GM18526 (cell line): ENCODE measurements around the gene PODXL.

ENCODE experiments used
- POLR2A ChIP-seq: IDR thresholded peaks from 3 replicates; pipeline ENCODE4 v1.6.1; 2011; ENCODE audit not compliant: insufficient read length; ENCODE audit errors: extremely low read depth

Gene PODXL

DNA sequence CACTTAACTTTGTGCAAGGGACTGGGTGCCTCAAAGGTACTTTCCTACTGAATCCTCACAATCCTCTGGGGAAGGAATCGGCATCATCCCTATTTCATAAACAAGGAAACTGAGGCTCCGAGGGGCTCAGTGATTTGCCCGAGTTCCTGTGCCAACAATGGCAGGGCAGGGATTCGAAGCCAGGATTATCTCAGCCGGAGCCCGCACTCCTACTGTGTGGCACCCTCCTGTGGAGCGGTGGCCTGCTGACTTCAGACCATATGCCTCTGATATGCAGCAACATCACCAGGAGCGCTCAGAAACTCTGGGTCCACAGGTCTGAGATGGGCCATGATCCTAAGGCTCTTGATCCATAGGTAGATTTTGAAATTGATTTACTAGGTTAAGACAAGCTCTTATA, 46.6 kb downstream of the PODXL start:
- no peak for TF ChIP-seq POLR2A

- no peak for TF ChIP-seq POLR2A
Observed at GRCh38 chr7:131508754-131509486, 47.5 kb downstream of the PODXL start.

- TF ChIP-seq POLR2A, result no peak
Observed at GRCh38 chr7:131507592-131508331, 48.7 kb downstream of the PODXL start.

DNA sequence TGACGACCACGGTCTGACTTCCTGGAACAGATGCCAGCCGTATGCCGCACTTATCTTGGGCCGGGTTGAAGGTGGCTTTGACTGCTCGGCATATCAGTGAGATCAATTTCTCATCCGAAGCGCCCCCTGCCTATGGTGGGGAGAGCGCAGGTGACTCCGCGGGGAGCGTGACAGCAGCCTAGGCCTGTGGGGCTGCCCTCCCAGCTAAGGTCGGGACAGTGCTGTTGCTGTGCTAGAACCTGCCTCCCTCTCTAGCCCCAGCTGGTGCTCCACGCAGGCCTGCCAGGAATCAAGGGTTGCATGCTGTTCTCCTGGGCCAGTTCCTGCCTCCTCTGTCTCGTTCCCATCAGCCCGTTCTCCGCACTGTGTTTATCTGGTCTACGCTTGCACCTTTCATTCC, 49.8 kb downstream of the PODXL start:
- no peak for TF ChIP-seq POLR2A

DNA sequence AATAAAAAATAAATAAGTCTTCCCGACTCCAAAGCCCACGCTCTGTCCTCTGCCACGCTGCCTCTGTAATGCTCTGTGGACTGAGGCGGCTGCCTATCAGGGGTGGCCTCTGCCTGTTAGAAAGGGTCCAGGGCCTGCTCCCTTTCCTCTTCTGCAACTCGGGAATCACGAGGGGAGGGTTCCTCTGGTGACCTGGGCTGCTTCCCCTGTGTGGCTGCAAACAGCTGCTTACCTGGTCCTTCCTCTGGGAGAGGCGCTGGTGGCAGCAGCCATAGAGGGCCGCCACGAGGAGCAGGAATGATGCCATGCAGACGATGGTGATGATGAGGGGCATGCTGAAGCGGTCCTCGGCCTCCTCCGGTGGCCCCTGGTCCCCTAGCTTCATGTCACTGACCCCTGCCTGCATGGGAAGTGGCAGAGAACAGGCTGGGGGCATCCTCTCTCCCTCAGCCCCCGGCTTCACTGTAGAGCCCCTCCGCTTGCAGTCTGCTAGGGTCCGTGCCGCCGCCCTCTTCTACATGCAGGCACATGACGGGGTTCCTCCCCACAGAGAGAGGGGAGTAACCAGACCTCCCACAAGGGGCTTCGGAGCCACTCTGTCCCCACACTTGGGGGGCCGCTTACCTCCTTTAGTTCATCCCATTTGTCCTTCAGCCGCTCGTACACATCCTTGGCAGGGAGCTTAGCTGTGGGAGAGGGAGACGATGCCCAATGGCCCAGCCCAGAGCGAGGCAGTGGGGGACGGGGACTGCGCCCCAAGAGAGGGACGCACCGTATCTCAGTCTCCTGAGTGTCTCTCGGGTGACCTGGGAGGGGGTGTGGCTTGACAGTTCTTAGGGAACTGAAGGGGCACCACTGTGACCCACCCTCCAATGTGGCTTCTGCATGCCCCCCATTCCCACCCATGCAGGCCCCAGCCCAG, 50.5 kb downstream of the PODXL start:
- TF ChIP-seq POLR2A, result no peak

GRCh38 chr7:131504157-131504899, 52.1 kb downstream of the PODXL start:
- no peak for TF ChIP-seq POLR2A

GRCh38 chr7:131503639-131504038, 52.8 kb downstream of the PODXL start:
- TF ChIP-seq POLR2A, result no peak

- TF ChIP-seq POLR2A, result no peak
Observed at GRCh38 chr7:131502810-131503508, 53.5 kb downstream of the PODXL start.

DNA sequence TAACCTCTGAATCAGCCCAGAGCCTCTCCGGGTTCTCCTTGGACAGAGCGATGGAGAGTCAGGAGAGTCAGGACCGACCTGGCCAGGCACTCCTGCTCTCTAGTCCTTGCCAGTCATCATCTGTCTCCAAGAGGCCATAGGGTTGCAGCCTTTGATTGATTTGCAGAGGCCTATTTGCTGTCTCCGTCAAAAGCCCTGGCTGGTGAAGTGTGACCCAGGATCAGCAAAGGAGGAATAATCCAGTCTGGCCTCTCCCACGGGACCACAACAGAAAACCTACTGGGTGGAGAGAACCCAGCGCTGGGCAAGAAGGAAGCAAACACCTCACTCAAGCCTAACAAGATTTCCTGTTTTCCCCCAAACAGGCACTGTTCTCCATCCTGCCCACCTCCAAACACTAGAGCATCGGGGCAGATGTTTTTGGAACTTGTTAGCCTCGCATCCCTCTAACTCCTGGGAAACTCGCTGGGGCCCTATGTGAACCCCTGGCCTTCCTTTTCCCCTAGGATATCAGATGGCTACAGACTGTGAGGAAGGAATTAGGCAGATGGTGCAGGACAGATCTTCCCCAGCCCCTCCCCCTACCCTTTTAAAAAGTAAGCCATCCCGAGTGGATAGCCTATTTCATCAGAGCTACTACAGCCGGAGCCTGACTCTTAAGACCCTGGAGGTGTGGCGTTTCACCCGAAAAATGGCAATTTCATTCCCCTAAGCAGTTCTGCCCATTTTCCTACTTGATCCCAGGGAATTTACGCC, 54.3 kb downstream of the PODXL start:
- no peak for TF ChIP-seq POLR2A

DNA sequence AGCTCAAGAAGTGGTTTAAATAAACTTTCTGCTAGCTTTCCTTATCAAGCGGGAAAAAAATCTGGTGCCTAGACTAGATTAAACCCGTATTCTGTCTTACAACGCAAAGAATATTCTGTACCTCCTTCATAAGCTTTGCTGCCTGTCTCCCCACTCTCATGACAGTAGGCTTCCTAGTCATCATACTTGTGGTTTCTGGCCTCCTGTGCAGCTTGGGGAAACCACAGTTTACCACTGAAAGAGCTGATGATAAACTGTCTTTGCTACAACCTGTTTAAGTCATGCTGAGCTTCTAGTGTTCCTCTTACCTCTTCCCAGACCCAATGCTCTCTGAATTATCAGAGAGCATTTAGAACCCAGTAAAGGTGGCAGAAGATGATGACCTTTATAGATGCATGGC, 55.0 kb downstream of the PODXL start:
- no peak for TF ChIP-seq POLR2A

DNA sequence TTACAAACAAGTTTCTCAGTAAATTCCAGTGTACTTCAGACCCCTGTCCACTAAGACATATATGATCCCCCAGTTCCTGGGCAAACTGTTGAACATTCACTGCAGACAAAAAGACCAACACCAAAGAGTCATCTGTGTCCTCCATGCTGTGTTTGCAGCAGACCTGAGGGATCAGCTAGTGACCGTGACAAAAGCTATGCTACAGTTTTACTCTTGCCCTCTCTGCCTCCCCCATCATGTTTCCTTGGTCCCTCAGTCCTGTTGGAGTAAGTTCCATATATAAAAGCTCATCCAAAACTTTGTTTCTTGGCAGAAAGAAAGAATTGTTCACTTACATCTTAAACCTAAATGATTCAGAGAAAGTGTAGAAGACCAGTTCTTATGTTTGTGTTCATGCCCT, 56.1 kb downstream of the PODXL start:
- no peak for TF ChIP-seq POLR2A

- no peak for TF ChIP-seq POLR2A
Observed at GRCh38 chr7:131499801-131500200, 56.6 kb downstream of the PODXL start.

DNA sequence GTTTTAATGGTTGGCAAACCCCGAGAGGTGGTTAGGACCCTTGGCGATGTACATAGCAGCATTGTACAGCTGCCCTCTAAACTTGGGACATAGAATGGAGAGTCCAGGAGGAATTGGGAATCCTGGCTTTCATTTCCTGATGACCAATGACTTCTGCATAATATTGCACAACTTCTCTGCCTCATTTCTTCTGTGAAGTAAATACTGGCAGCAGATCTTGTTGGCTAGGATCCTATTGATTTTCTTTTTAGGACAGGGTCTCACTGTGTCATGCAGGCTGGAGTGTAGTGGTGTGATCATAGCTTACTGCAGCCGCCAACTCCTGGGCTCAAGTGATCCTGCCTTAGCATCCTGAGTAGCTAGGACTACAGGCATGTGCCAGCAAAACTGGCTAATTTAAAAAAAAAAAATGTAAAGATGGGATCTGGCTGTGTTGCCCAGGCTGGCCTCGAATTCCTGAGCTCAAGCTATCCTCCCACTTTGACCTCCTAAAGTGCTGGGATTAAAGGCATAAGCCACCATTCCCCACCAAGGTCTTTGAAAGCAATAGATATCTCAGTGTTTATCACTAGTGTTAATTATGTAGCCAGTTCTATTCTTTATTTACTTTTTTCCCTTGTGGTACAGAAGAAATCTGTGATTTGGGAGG, 58.1 kb downstream of the PODXL start:
- no peak for TF ChIP-seq POLR2A
